MM.1S (cell line): ENCODE measurements around the gene PLCXD3.

ENCODE experiments used
- DNase-seq: peaks from one replicate; pipeline ENCODE4 v3.0.0-alpha.2; 2015
- H2AFZ ChIP-seq: fragments of 300-600 bp; sonication (generic); 2 replicates; pipeline ENCODE4 v1.6.0; 2016; ENCODE audit warnings: antibody characterized with exemption, low read length
- H3F3A ChIP-seq: fragments of 300-600 bp; sonication (generic); 2 replicates; pipeline ENCODE4 v1.6.1; 2016; ENCODE audit warnings: mild to moderate bottlenecking, antibody characterized with exemption, low read length, moderate library complexity, mixed read lengths; ENCODE audit not compliant: insufficient read depth
- H3K27ac ChIP-seq: fragments of 300-600 bp; sonication (generic); 2 replicates; pipeline ENCODE4 v1.5.1; 2016; ENCODE audit warnings: mild to moderate bottlenecking, low read length
- H3K27me3 ChIP-seq: fragments of 300-600 bp; sonication (generic); replicated peaks from 2 replicates; pipeline ENCODE4 v1.6.0; 2016; ENCODE audit warnings: low read length; ENCODE audit not compliant: insufficient read depth
- H3K36me3 ChIP-seq: fragments of 300-600 bp; sonication (generic); replicated peaks from 2 replicates; pipeline ENCODE4 v1.6.1; 2016; ENCODE audit warnings: mild to moderate bottlenecking, low read length, mixed read lengths; ENCODE audit not compliant: insufficient read depth
- H3K4me1 ChIP-seq: fragments of 300-600 bp; sonication (generic); 2 replicates; pipeline ENCODE4 v1.6.1; 2016; ENCODE audit warnings: low read length, mixed read lengths
- H3K4me2 ChIP-seq: fragments of 300-600 bp; sonication (generic); 2 replicates; pipeline ENCODE4 v1.6.0; 2016; ENCODE audit warnings: low read depth, low read length
- H3K4me3 ChIP-seq: fragments of 300-600 bp; sonication (generic); 2 replicates; pipeline ENCODE4 v1.5.1; 2016; ENCODE audit warnings: low read length, mixed read lengths
- H3K79me2 ChIP-seq: fragments of 300-600 bp; sonication (generic); 2 replicates; pipeline ENCODE4 v1.6.1; 2016; ENCODE audit warnings: mixed run types, low read length, mixed read lengths
- H3K9ac ChIP-seq: fragments of 300-600 bp; sonication (generic); 2 replicates; pipeline ENCODE4 v1.6.1; 2016; ENCODE audit warnings: low read length, mixed read lengths
- H3K9me2 ChIP-seq: fragments of 300-600 bp; sonication (generic); replicated peaks from 2 replicates; pipeline ENCODE4 v1.6.1; 2016; ENCODE audit warnings: mild to moderate bottlenecking, low read length, mixed read lengths; ENCODE audit not compliant: insufficient read depth
- H3K9me3 ChIP-seq: fragments of 300-600 bp; sonication (generic); replicated peaks from 2 replicates; pipeline ENCODE4 v1.6.1; 2016; ENCODE audit warnings: mild to moderate bottlenecking, low read length, mixed read lengths; ENCODE audit not compliant: insufficient read depth
- H4K20me1 ChIP-seq: fragments of 300-600 bp; sonication (generic); 2 replicates; pipeline ENCODE4 v1.6.1; 2016; ENCODE audit warnings: mild to moderate bottlenecking, low read length, moderate library complexity, mixed read lengths; ENCODE audit not compliant: insufficient read depth
- EZH2 ChIP-seq: fragments of 300-600 bp; sonication (generic); optimal IDR thresholded peaks from 2 replicates; pipeline ENCODE3; 2017; ENCODE audit warnings: low read depth, mild to moderate bottlenecking, antibody characterized with exemption, low read length, mixed read lengths
- EZH2phosphoT487 ChIP-seq: fragments of 300-600 bp; sonication (generic); IDR thresholded peaks from 2 replicates; pipeline ENCODE4 v1.6.1; 2018; ENCODE audit warnings: antibody characterized with exemption, low read length
- TF ChIP-seq, protein P1 (sequence below): fragments of 300-600 bp; sonication (generic); IDR thresholded peaks from 2 replicates; pipeline ENCODE4 v1.5.1; 2016; ENCODE audit warnings: antibody characterized with exemption, low read length, mixed read lengths

The PLCXD3 gene

GRCh38 chr5:41447650-41448510 is 62.5 kb downstream of the PLCXD3 start:
- Histone ChIP-seq H2AFZ (no peak overlapping the region), H4K20me1 (no peaks in the 10 kb centered on the region), H3K4me1 (no peaks in the 10 kb centered on the region), H3K4me2 (no peak overlapping the region), H3K27me3 (no peaks in the 10 kb centered on the region), H3K9me3 (no peaks in the 10 kb centered on the region), H3K79me2 (no peaks in the 10 kb centered on the region), H3K27ac (no peak overlapping the region), H3K4me3 (no peak overlapping the region), H3K9ac (no peak overlapping the region), H3K9me2 (no peaks in the 10 kb centered on the region), H3F3A (no peaks in the 10 kb centered on the region), H3K36me3 (no peaks in the 10 kb centered on the region)
- TF ChIP-seq, protein P1, sequence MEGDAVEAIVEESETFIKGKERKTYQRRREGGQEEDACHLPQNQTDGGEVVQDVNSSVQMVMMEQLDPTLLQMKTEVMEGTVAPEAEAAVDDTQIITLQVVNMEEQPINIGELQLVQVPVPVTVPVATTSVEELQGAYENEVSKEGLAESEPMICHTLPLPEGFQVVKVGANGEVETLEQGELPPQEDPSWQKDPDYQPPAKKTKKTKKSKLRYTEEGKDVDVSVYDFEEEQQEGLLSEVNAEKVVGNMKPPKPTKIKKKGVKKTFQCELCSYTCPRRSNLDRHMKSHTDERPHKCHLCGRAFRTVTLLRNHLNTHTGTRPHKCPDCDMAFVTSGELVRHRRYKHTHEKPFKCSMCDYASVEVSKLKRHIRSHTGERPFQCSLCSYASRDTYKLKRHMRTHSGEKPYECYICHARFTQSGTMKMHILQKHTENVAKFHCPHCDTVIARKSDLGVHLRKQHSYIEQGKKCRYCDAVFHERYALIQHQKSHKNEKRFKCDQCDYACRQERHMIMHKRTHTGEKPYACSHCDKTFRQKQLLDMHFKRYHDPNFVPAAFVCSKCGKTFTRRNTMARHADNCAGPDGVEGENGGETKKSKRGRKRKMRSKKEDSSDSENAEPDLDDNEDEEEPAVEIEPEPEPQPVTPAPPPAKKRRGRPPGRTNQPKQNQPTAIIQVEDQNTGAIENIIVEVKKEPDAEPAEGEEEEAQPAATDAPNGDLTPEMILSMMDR = no peak
- no peak for TF ChIP-seq EZH2
- no peak for TF ChIP-seq EZH2phosphoT487
- DNase-seq = no peak

DNA sequence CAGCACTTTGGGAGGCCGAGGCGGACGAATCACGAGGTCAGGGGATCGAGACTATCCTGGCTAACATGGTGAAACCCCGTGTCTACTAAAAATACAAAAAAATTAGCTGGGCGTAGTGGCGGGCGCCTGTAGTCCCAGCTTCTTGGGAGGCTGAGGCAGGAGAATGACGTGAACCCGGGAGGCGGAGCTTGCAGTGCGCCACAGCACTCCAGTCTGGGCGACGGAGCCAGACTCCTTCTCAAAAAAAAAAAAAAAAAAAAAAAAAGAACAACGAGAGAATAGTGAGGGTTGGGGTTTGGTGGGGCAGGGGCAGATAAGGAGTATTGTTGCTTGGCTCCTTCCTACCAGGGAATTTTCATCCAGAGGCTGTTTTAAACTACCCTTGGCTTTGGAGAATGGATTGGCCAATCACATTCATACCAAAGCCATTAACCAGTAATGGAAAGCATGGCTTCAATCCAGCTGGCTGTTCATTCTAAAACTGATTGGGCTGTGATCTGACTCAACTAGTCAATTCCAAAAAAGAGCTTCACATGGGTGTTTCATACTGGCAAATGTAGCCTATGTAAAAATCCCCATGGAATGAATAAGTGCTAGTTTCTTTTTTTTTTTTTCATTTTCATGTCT is 64.4 kb downstream of the PLCXD3 start:
- Histone ChIP-seq H3K9me2 (no peaks in the 10 kb centered on the region), H4K20me1 (no peaks in the 10 kb centered on the region), H3K79me2 (no peaks in the 10 kb centered on the region), H2AFZ (no peak overlapping the region), H3K36me3 (no peaks in the 10 kb centered on the region), H3K27me3 (no peaks in the 10 kb centered on the region), H3K27ac (no peak overlapping the region), H3F3A (no peaks in the 10 kb centered on the region), H3K4me1 (no peaks in the 10 kb centered on the region), H3K9me3 (no peaks in the 10 kb centered on the region), H3K9ac (no peak overlapping the region), H3K4me3 (no peak overlapping the region), H3K4me2 (no peak overlapping the region)
- TF ChIP-seq, protein P1 = no peak
- no peak for TF ChIP-seq EZH2phosphoT487
- no peak for TF ChIP-seq EZH2
- DNase-seq = no peak

DNA sequence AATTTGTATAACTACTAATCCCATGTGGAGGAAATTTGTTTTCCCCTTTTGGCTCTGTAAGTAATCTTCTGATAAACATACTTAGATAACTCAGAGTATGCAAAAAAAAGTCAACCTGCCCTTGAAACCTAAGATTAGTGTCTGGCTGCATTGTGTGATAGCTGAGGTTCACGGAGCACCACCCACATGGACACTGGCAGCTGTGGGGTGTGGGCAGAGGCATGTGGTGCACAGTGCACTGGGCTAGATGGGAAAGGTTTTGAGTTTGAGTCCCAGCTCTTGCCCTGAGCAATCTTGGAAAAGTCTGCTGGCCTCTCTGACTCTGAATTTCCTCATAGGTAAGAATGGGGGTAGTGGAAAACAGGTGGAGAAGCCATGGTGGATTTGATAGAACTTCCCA is 75.1 kb downstream of the PLCXD3 start:
- no peak overlapping the region for H3K9ac ChIP-seq
- no peak overlapping the region for H2AFZ ChIP-seq
- TF ChIP-seq EZH2phosphoT487 = no peak
- H4K20me1 ChIP-seq = no peaks in the 10 kb centered on the region
- no peak for DNase-seq
- no peaks in the 10 kb centered on the region for H3F3A ChIP-seq
- H3K4me1 ChIP-seq = no peaks in the 10 kb centered on the region
- no peak overlapping the region for H3K27ac ChIP-seq
- no peak overlapping the region for H3K4me2 ChIP-seq
- H3K79me2 ChIP-seq = no peaks in the 10 kb centered on the region
- H3K9me3 ChIP-seq = no peaks in the 10 kb centered on the region
- H3K36me3 ChIP-seq = no peaks in the 10 kb centered on the region
- H3K27me3 ChIP-seq = no peaks in the 10 kb centered on the region
- no peak overlapping the region for H3K4me3 ChIP-seq
- H3K9me2 ChIP-seq = no peaks in the 10 kb centered on the region
